Stomach (tissue), 9 donors: ENCODE results near the gene C8A. TPM values are rescaled to one million over a fixed set of nuclear protein-coding genes. Genes with fewer than 3 reads are reported as not detected.

Source experiments
- DNase-seq, 2 donors: peaks; one replicate each; pipeline versions ENCODE4 v3.0.0 to v3.0.0-alpha.2; 2013 to 2019
- H3K27ac ChIP-seq, 5 donors: fragments of 200-600 bp in 4 of 5; sonication (generic) in 4 of 5; one replicate each; pipeline ENCODE4 v1.5.1; 2013 to 2019; ENCODE audit warnings: mild to moderate bottlenecking in 1 of 5, moderate library complexity in 1 of 5
- H3K27me3 ChIP-seq, 3 donors: fragments of 200-600 bp; sonication (generic); one replicate each; pipeline ENCODE4 v1.5.1; 2017 to 2019; ENCODE audit warnings: mixed run types in 1 of 3
- H3K36me3 ChIP-seq, 4 donors: fragments of 200-600 bp; sonication (generic); 1 replicate in 3 of 4; 2 replicates in 1 of 4; pipeline ENCODE4 v1.5.1; 2016 to 2019
- H3K4me1 ChIP-seq, 4 donors: fragments of 200-600 bp; sonication (generic); one replicate each; pipeline ENCODE4 v1.5.1; 2016 to 2019
- H3K4me3 ChIP-seq, 4 donors: fragments of 200-600 bp; sonication (generic) in 3 of 4; one replicate each; pipeline ENCODE4 v1.5.1; 2016 to 2019; ENCODE audit warnings: mild to moderate bottlenecking in 1 of 4
- H3K9me3 ChIP-seq, 4 donors: fragments of 200-600 bp; sonication (generic); one replicate each; pipeline ENCODE4 v1.5.1; 2016 to 2019
- EP300 ChIP-seq: sonication (generic); formaldehyde crosslinking; IDR thresholded peaks from one replicate; pipeline ENCODE4 v1.6.1; 2017; ENCODE audit warnings: antibody characterized with exemption
- POLR2A ChIP-seq, 4 donors: fragments of 450-650 bp; IDR thresholded peaks; one replicate each; pipeline ENCODE4 v1.6.1; 2016; ENCODE audit warnings: antibody characterized with exemption in 4 of 4, control low read depth in 2 of 4, mild to moderate bottlenecking in 1 of 4, moderate library complexity in 1 of 4
- POLR2AphosphoS5 ChIP-seq, 3 donors: sonication (generic); formaldehyde crosslinking; IDR thresholded peaks; one replicate each; pipeline ENCODE4 v1.6.1; 2016; ENCODE audit warnings: antibody characterized with exemption in 3 of 3
- WGBS, 5 donors: extraction: QIAGEN DNeasy Blood & Tissue Kit in 3 of 5; methylation state at CpG; one replicate each; pipeline versions ENCODE4 v1.1.5 to v1.1.7; 2013 to 2018; 5-methylcytosine and 5-hydroxymethylcytosine counted together
- intact Hi-C: fragments of 100-400 bp; cut with DNase I; formaldehyde crosslinking; loops from one replicate; pipeline ENCODE4 v1.15.1; 2023; ENCODE audit warnings: low total_unique reads
- polyA plus RNA-seq, 3 donors: library from polyadenylated mRNA; stranded (reverse); fragments of 200-250 nt; gene quantifications; one replicate each; pipeline ENCODE4 v1.2.3, GENCODE V29; 2013
- total RNA-seq, 5 donors: library from RNA; depleted of rRNA; stranded (reverse); fragments of >200 nt; gene quantifications; one replicate each; pipeline versions ENCODE4 v1.1.0 to v1.2.3, GENCODE V29; 2014 to 2016
- TF ChIP-seq, protein P1 (sequence below), 7 experiments: fragments of 450-650 bp in 4 of 7; fragments of 200-600 bp in 3 of 7; sonication (generic) in 3 of 7; IDR thresholded peaks; one replicate each; pipeline ENCODE4 v1.5.1; 2016 to 2019; ENCODE audit warnings: antibody characterized with exemption in 7 of 7, control low read depth in 2 of 7, mild to moderate bottlenecking in 1 of 7
- donor health status: healthy with polysubstance abuse.
- donor health status: Bipolar disorder and iron deficiency.
- donor health status: healthy.

Gene C8A
- total and polyA plus RNA-seq, 8 donors = 0.25 to 0.38 TPM; not detected in 6

DNA sequence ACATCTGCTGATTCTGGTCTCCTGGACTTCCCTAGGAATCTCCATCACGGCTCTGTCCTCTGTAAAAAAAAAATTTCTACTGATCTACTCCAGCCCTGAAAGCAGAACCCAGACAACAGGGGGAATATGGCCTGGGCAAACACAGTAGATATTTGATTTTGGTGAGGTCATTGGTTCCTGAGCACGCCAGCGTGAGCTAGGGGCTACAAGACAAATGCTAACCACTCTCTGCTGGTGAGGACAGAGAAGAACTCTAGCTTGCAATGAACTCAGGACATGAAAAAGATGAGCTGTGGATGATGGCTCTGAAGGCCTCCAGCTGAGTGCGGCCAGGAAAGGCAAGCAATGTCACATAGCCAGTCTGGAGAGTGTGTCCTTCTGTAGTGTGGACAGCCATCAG lies 18.2 kb upstream of the C8A start:
- WGBS, 5 donors = 73 to 97% (median 81%) methylated on average over 4 of the region's 4 CpGs
- intact Hi-C loops = no loop called here
- H3K36me3 ChIP-seq = no peaks in the 10 kb centered on the region
- TF ChIP-seq POLR2AphosphoS5 (IDR thresholded peaks at IDR 0.05) (no peak), POLR2A (IDR thresholded peaks at IDR 0.05) (no peak), EP300 (no peak)
- TF ChIP-seq, protein P1, sequence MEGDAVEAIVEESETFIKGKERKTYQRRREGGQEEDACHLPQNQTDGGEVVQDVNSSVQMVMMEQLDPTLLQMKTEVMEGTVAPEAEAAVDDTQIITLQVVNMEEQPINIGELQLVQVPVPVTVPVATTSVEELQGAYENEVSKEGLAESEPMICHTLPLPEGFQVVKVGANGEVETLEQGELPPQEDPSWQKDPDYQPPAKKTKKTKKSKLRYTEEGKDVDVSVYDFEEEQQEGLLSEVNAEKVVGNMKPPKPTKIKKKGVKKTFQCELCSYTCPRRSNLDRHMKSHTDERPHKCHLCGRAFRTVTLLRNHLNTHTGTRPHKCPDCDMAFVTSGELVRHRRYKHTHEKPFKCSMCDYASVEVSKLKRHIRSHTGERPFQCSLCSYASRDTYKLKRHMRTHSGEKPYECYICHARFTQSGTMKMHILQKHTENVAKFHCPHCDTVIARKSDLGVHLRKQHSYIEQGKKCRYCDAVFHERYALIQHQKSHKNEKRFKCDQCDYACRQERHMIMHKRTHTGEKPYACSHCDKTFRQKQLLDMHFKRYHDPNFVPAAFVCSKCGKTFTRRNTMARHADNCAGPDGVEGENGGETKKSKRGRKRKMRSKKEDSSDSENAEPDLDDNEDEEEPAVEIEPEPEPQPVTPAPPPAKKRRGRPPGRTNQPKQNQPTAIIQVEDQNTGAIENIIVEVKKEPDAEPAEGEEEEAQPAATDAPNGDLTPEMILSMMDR (IDR thresholded peaks at IDR 0.05) = no peak
- H3K4me3 ChIP-seq = no peak overlapping the region
- peaks cover 0 to 7% (median 3%) of the 10 kb centered on the region in 4 donors for H3K4me1 ChIP-seq
- H3K9me3 ChIP-seq = peaks cover 0 to 12% (median 8%) of the 10 kb centered on the region in 4 donors
- no peak for DNase-seq
- H3K27me3 ChIP-seq = peaks cover 0 to 2% (median 0%) of the 10 kb centered on the region in 3 donors
- no peak overlapping the region for H3K27ac ChIP-seq

GRCh38 chr1:56837244-56837939 lies 17.2 kb upstream of the C8A start:
- H3K4me1 ChIP-seq = peaks cover 0 to 6% (median under 1%) of the 10 kb centered on the region in 4 donors
- H3K36me3 ChIP-seq = no peaks in the 10 kb centered on the region
- H3K27me3 ChIP-seq = no peaks in the 10 kb centered on the region
- H3K27ac ChIP-seq = no peak overlapping the region
- TF ChIP-seq POLR2A (IDR thresholded peaks at IDR 0.05) (no peak), EP300 (no peak)
- TF ChIP-seq, protein P1 (IDR thresholded peaks at IDR 0.05) = no peak
- no peak for DNase-seq
- 67 to 79% (median 72%) methylated on average over 9 of the region's 9 CpGs for WGBS, 5 donors
- H3K9me3 ChIP-seq = peaks cover 0 to 12% (median 8%) of the 10 kb centered on the region in 4 donors
- intact Hi-C loops = no loop called here
- H3K4me3 ChIP-seq = no peak overlapping the region

DNA sequence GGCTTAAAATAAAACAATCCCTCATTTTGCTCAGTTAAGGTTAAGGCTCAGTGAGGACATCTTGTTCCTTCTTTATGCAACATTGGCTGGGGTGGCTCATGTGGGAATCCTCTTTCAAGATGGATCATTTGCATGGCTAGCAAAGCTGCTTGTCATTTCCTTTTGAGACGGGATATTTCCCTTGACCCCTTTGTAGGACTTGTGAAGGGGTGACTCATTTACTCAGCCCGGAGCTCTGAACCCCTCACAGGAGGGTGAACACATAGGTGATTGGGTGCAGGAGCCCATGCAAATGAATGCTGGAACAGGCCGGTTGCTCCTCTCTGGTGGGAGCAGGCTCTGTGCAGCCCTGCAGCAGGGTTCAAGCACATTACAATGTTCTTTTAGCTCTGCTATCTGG lies 15.8 kb upstream of the C8A start:
- Histone ChIP-seq H3K36me3 (no peaks in the 10 kb centered on the region), H3K4me1 (peaks cover 0 to 6% (median 0%) of the 10 kb centered on the region in 4 donors), H3K4me3 (no peak overlapping the region), H3K27ac (no peak overlapping the region), H3K9me3 (peaks cover 0 to 12% (median 8%) of the 10 kb centered on the region in 4 donors), H3K27me3 (no peaks in the 10 kb centered on the region)
- intact Hi-C loops = no loop called here
- WGBS, 5 donors = 74 to 88% (median 81%) methylated on average over 2 to 3 of the region's 3 CpGs
- no peak for TF ChIP-seq POLR2A (IDR thresholded peaks at IDR 0.05)
- TF ChIP-seq POLR2AphosphoS5 (IDR thresholded peaks at IDR 0.05) = no peak
- TF ChIP-seq, protein P1 (IDR thresholded peaks at IDR 0.05) = no peak
- TF ChIP-seq EP300 = no peak
- DNase-seq = no peak

DNA sequence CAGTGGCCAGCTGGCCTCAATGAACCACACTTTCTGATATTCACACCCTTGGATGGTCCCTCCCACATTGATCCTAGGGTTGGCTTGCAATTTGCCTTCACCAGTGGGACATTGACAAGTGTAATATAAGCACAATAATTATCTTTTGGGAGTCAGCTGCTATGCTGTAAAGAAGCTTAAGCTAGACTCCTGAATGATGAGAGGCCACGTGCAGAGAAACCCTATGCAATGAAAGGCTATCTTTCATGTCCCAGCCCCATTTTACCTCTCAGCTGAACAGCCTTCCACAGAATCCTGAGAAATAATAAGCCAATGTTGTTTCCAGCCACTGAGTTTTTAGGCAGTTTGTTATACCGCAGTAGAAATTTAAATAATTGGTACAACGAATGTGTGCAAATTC lies 11.1 kb upstream of the C8A start:
- DNase-seq = no peak
- intact Hi-C loops = no loop called here
- peaks cover 0 to 8% (median 0%) of the 10 kb centered on the region in 4 donors for H3K4me1 ChIP-seq
- no peak overlapping the region for H3K27ac ChIP-seq
- H3K36me3 ChIP-seq = no peaks in the 10 kb centered on the region
- peaks cover 0 to 12% (median 8%) of the 10 kb centered on the region in 4 donors for H3K9me3 ChIP-seq
- H3K4me3 ChIP-seq = no peak overlapping the region
- no peak for TF ChIP-seq POLR2A (IDR thresholded peaks at IDR 0.05)
- WGBS, 5 donors = 82 to 92% (median 91%) methylated on average over 3 of the region's 3 CpGs
- no peaks in the 10 kb centered on the region for H3K27me3 ChIP-seq

- H3K4me3 ChIP-seq = no peak overlapping the region
- DNase-seq = no peak
- H3K9me3 ChIP-seq = peaks cover 0 to 4% (median 3%) of the 10 kb centered on the region in 4 donors
- intact Hi-C loops = no loop called here
- peaks cover 0 to 8% (median 0%) of the 10 kb centered on the region in 4 donors for H3K4me1 ChIP-seq
- WGBS, 5 donors = 57 to 82% (median 70%) methylated on average over 9 of the region's 9 CpGs
- H3K27me3 ChIP-seq = no peaks in the 10 kb centered on the region
- no peak overlapping the region for H3K27ac ChIP-seq
- TF ChIP-seq, protein P1 (IDR thresholded peaks at IDR 0.05) = no peak
- TF ChIP-seq POLR2A (IDR thresholded peaks at IDR 0.05) (no peak), POLR2AphosphoS5 (IDR thresholded peaks at IDR 0.05) (no peak), EP300 (no peak)
- no peaks in the 10 kb centered on the region for H3K36me3 ChIP-seq
These were observed 10.0 kb upstream of the C8A start for GRCh38 chr1:56844545-56845136.
